Peyer's patch (tissue), 4 donors: ENCODE results near the gene CSRP1. TPM values are rescaled to one million over a fixed set of nuclear protein-coding genes. Genes with fewer than 3 reads are reported as not detected.

ENCODE experiments used
- DNase-seq, 3 donors: peaks; one replicate each; pipeline ENCODE4 v3.0.0-alpha.2; 2017 to 2019
- H3K27ac ChIP-seq, 4 donors: fragments of 200-600 bp; sonication (generic); one replicate each; pipeline ENCODE4 v1.5.1; 2016 to 2019
- H3K27me3 ChIP-seq, 2 donors: fragments of 200-600 bp; sonication (generic); one replicate each; pipeline ENCODE4 v1.5.1; 2019
- H3K36me3 ChIP-seq, 3 donors: fragments of 200-600 bp; sonication (generic); one replicate each; pipeline ENCODE4 v1.5.1; 2016 to 2019
- H3K4me1 ChIP-seq, 4 donors: fragments of 200-600 bp; sonication (generic); one replicate each; pipeline ENCODE4 v1.5.1; 2016 to 2019
- H3K4me3 ChIP-seq, 4 donors: fragments of 200-600 bp; sonication (generic); 1 replicate in 3 of 4; 2 replicates in 1 of 4; pipeline ENCODE4 v1.5.1; 2016 to 2019; ENCODE audit warnings: mild to moderate bottlenecking in 1 of 4
- H3K9me3 ChIP-seq, 4 donors: fragments of 200-600 bp; sonication (generic); one replicate each; pipeline ENCODE4 v1.5.1; 2016 to 2019; ENCODE audit warnings: mild to moderate bottlenecking in 1 of 4
- CTCF ChIP-seq, 6 experiments: fragments of 450-650 bp in 4 of 6; fragments of 200-600 bp in 2 of 6; sonication (generic) in 1 of 6; IDR thresholded peaks; one replicate each; pipeline ENCODE4 v1.5.1; 2017 to 2019; ENCODE audit warnings: antibody characterized with exemption in 6 of 6, mild to moderate bottlenecking in 3 of 6, moderate library complexity in 1 of 6
- POLR2A ChIP-seq, 2 donors: fragments of 450-650 bp; IDR thresholded peaks; one replicate each; pipeline ENCODE4 v1.5.1; 2017; ENCODE audit warnings: antibody characterized with exemption in 2 of 2, mild to moderate bottlenecking in 2 of 2, moderate library complexity in 2 of 2
- total RNA-seq, 4 donors: library from RNA; depleted of rRNA; stranded (reverse); fragments of >200 nt; gene quantifications; one replicate each; pipeline ENCODE4 v1.1.0, GENCODE V29; 2016

The CSRP1 gene
- total RNA-seq = 100 to 1,000 TPM; 139 to 306 (median 160) TPM

- Histone ChIP-seq H3K27ac (peak within 1 kb of the TSS; percentile 83 to 96 (median 92)), H3K36me3 (no peaks in the 10 kb centered on the region), H3K4me1 (peaks cover 3 to 49% (median 7%) of the 10 kb centered on the region in 4 donors), H3K27me3 (no peaks in the 10 kb centered on the region), H3K4me3 (peak within 1 kb of the TSS; percentile 64 to 90 (median 83)), H3K9me3 (no peaks in the 10 kb centered on the region)
- peak in 3 of 6 experiments; percentile 7 to 30 (median 18) for TF ChIP-seq CTCF (IDR thresholded peaks at IDR 0.05)
- TF ChIP-seq POLR2A (IDR thresholded peaks at IDR 0.05) = peak; percentile 88 to 94
- DNase-seq = peak; percentile 65 to 94 (median 91)
Observed at GRCh38 chr1:201506557-201507359, at the start of gene CSRP1. Gene CSRP1 (minus strand): TSS chr1:201507123. CDS start chr1:201496303, 10,820 bp downstream.

DNA sequence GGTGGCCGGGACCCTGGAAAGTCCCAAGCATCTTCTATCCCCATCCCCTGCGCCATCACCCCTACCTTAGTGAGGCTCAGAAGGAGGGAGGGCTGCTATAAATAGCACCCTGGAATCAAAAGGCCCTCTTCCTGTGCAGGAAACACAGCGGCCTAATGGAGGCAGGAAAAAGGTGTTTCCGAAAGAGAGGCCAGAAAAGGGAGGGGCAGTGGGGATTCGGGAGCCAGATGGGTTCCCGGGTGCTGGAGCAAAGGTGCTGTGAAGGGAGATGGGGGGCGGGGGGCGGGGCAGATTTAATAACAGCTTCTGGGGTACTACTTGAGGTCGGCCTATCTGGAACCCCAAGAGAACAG is 48.6 kb upstream of the CSRP1 start:
- Histone ChIP-seq H3K9me3 (no peaks in the 10 kb centered on the region), H3K27ac (no peak overlapping the region), H3K36me3 (no peaks in the 10 kb centered on the region), H3K27me3 (no peaks in the 10 kb centered on the region), H3K4me1 (peaks cover 0 to 4% (median 0%) of the 10 kb centered on the region in 4 donors), H3K4me3 (no peak overlapping the region)
- no peak for DNase-seq
- TF ChIP-seq POLR2A (IDR thresholded peaks at IDR 0.05) = no peak
- TF ChIP-seq CTCF (IDR thresholded peaks at IDR 0.05) = no peak

GRCh38 chr1:201554789-201555592 is 48.1 kb upstream of the CSRP1 start:
- H3K4me3 ChIP-seq = no peak overlapping the region
- H3K4me1 ChIP-seq = peaks cover 0 to 4% (median 0%) of the 10 kb centered on the region in 4 donors
- H3K27me3 ChIP-seq = no peaks in the 10 kb centered on the region
- no peaks in the 10 kb centered on the region for H3K9me3 ChIP-seq
- no peak for DNase-seq
- H3K27ac ChIP-seq = no peak overlapping the region
- no peaks in the 10 kb centered on the region for H3K36me3 ChIP-seq
- TF ChIP-seq CTCF (IDR thresholded peaks at IDR 0.05) (no peak), POLR2A (IDR thresholded peaks at IDR 0.05) (no peak)

- no peaks in the 10 kb centered on the region for H3K9me3 ChIP-seq
- TF ChIP-seq CTCF (IDR thresholded peaks at IDR 0.05) (no peak), POLR2A (IDR thresholded peaks at IDR 0.05) (no peak)
- DNase-seq = no peak
- no peak overlapping the region for H3K4me3 ChIP-seq
- H3K27ac ChIP-seq = peak overlapping the region in 1 of 4 donors; percentile 2
- H3K4me1 ChIP-seq = peaks cover 0 to 4% (median 0%) of the 10 kb centered on the region in 4 donors
- H3K27me3 ChIP-seq = no peaks in the 10 kb centered on the region
- H3K36me3 ChIP-seq = no peaks in the 10 kb centered on the region
Observed at GRCh38 chr1:201554190-201554600, 47.3 kb upstream of the CSRP1 start.

DNA sequence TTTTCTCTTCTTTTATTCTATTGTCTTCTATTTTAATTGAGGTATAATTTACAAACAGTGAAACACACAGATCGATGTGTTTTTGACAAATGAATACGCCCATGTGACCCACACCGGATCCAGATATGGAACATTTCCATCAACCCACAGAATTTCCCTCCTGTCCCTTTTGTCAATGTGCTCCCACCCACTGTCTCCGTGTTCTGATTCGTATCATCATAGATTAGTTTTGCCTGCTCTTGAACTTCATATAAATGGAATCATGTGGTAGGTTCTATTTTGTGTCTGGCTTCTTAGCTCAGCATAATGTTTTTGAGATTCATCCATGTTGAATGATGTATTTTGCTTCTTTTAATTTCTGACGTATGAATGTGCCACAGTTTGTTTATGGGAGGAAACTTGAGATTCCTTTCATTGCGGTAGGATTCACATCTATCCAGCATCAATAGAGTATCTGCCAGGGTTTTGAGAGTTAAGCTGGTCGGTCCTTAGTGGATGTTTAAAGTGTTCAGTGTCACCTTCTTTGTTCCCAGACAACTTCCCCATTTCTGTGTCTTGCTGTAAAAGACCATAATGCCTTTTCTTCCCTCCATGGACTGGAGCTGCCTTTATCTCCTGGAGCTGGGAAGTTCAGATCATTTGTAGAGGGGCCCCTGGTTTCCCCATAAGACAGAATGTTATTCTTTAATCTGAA is 46.7 kb upstream of the CSRP1 start:
- Histone ChIP-seq H3K4me3 (no peak overlapping the region), H3K9me3 (no peaks in the 10 kb centered on the region), H3K27ac (peak overlapping the region in 2 of 4 donors; percentile 2 to 10), H3K4me1 (peaks cover 0 to 4% (median 0%) of the 10 kb centered on the region in 4 donors), H3K27me3 (no peaks in the 10 kb centered on the region), H3K36me3 (no peaks in the 10 kb centered on the region)
- DNase-seq = no peak
- TF ChIP-seq CTCF (IDR thresholded peaks at IDR 0.05) (no peak), POLR2A (IDR thresholded peaks at IDR 0.05) (no peak)
